ENCODE results near the gene DRC7.

GRCh38 chr16:57703416-57704010, 8.9 kb downstream of the DRC7 start:
- TF ChIP-seq, protein P1, sequence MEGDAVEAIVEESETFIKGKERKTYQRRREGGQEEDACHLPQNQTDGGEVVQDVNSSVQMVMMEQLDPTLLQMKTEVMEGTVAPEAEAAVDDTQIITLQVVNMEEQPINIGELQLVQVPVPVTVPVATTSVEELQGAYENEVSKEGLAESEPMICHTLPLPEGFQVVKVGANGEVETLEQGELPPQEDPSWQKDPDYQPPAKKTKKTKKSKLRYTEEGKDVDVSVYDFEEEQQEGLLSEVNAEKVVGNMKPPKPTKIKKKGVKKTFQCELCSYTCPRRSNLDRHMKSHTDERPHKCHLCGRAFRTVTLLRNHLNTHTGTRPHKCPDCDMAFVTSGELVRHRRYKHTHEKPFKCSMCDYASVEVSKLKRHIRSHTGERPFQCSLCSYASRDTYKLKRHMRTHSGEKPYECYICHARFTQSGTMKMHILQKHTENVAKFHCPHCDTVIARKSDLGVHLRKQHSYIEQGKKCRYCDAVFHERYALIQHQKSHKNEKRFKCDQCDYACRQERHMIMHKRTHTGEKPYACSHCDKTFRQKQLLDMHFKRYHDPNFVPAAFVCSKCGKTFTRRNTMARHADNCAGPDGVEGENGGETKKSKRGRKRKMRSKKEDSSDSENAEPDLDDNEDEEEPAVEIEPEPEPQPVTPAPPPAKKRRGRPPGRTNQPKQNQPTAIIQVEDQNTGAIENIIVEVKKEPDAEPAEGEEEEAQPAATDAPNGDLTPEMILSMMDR (IDR thresholded peaks at IDR 0.05): no peak
- TF ChIP-seq POLR2AphosphoS5 (IDR thresholded peaks at IDR 0.05; ENCODE audit: low read depth, low read length) (no peak), CHD2 (IDR thresholded peaks at IDR 0.05; ENCODE audit: low read length, partially characterized antibody) (no peak)
- TF ChIP-seq, protein P2, sequence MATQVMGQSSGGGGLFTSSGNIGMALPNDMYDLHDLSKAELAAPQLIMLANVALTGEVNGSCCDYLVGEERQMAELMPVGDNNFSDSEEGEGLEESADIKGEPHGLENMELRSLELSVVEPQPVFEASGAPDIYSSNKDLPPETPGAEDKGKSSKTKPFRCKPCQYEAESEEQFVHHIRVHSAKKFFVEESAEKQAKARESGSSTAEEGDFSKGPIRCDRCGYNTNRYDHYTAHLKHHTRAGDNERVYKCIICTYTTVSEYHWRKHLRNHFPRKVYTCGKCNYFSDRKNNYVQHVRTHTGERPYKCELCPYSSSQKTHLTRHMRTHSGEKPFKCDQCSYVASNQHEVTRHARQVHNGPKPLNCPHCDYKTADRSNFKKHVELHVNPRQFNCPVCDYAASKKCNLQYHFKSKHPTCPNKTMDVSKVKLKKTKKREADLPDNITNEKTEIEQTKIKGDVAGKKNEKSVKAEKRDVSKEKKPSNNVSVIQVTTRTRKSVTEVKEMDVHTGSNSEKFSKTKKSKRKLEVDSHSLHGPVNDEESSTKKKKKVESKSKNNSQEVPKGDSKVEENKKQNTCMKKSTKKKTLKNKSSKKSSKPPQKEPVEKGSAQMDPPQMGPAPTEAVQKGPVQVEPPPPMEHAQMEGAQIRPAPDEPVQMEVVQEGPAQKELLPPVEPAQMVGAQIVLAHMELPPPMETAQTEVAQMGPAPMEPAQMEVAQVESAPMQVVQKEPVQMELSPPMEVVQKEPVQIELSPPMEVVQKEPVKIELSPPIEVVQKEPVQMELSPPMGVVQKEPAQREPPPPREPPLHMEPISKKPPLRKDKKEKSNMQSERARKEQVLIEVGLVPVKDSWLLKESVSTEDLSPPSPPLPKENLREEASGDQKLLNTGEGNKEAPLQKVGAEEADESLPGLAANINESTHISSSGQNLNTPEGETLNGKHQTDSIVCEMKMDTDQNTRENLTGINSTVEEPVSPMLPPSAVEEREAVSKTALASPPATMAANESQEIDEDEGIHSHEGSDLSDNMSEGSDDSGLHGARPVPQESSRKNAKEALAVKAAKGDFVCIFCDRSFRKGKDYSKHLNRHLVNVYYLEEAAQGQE (IDR thresholded peaks at IDR 0.05; ENCODE audit: low read depth, low read length): no peak
